GM12874 (cell line): ENCODE measurements around the gene CLDN5.

Experiments
- TF ChIP-seq, protein P1 (sequence below): IDR thresholded peaks from 2 replicates; pipeline ENCODE4 v1.5.1; 2011; ENCODE audit warnings: low read depth, mild to moderate bottlenecking, control low read depth, low read length, moderate library complexity; ENCODE audit not compliant: insufficient read depth

Gene CLDN5

DNA sequence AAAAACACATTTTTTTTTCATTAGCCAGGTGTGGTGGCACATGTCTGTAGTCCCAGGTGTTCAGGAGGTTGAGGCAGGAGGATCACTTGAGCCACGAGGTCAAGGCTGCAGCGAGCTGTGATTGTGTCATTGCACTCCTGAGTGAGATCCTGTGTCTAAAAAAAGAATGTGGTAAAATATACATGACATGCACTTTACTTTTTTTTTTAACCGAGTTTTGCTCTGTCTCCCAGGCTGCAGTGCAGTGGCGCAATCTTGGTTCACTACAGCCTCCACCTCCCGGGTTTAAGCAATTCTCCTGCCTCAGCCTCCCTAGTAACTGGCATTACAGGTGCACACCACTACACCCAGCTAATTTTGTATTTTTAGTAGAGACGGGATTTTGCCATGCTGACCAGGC lies 22.5 kb upstream of the CLDN5 start:
- TF ChIP-seq, protein P1, sequence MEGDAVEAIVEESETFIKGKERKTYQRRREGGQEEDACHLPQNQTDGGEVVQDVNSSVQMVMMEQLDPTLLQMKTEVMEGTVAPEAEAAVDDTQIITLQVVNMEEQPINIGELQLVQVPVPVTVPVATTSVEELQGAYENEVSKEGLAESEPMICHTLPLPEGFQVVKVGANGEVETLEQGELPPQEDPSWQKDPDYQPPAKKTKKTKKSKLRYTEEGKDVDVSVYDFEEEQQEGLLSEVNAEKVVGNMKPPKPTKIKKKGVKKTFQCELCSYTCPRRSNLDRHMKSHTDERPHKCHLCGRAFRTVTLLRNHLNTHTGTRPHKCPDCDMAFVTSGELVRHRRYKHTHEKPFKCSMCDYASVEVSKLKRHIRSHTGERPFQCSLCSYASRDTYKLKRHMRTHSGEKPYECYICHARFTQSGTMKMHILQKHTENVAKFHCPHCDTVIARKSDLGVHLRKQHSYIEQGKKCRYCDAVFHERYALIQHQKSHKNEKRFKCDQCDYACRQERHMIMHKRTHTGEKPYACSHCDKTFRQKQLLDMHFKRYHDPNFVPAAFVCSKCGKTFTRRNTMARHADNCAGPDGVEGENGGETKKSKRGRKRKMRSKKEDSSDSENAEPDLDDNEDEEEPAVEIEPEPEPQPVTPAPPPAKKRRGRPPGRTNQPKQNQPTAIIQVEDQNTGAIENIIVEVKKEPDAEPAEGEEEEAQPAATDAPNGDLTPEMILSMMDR = no peak

DNA sequence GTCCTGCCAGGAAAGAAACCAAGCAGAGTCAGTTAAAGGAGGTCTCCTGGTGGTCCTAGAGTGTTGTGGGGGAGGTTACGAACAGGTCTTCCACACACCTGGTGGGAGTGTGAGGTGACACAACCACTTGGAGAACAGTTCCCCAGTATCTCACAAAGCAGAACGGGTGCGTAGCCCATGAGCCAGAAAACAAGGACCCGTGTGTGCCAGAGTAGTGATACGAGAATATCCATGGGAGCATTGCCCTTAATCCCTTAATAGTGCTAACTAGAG lies 21.7 kb upstream of the CLDN5 start:
- TF ChIP-seq, protein P1 = no peak

DNA sequence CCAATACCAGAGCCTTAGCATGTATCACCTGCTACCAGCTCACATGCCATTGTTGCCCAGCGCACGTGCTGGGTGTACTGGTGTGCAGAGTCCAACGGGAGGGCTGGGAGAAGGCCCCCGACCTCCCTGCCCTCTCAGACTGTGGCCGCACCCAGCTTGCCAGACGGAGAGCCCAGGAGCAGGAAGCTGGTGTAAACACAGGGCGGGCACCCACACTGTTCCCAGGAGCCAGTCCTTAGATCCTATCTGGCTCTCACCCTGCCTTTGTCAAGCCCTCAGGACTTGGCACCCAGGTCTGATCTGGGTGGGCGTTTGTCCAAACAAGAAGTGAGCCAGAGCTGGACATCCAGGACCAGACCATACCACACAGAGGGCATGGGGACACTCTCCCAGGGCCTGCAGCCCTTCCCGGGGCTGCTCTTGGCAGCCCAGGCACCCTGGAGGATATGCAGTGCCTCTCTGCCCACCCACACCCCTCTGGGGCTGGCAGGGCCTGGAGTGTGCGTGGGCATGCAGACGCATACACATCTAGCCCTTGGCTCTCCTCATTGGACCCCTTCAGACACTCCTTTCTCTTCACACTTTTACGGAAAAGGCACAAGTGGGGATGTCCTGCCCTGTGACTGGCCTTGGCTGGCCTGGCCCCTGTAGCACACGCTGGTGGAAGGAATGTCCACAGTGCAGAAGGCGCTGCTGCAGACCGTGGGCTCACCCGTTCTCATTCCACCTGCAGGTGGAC lies 19.9 kb upstream of the CLDN5 start:
- TF ChIP-seq, protein P1 = no peak

DNA sequence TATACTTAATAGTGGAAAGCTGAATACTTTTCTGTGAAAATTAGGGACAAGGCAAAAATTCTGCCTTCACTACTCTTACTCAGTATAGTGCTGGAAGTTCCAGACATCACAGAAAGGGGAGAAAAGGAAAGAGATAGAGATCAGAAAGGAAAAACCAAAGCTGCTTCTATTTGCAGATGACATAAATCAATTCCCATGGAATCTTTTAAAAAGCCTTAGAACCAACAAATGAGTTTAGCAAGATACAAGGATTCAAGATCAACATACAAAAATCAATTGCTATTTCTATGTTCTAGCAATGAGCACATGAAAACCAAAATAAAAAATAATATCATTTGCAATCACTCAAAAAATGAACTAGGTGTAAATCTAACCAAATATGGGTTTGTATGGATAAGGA lies 16.2 kb upstream of the CLDN5 start:
- TF ChIP-seq, protein P1 = no peak

DNA sequence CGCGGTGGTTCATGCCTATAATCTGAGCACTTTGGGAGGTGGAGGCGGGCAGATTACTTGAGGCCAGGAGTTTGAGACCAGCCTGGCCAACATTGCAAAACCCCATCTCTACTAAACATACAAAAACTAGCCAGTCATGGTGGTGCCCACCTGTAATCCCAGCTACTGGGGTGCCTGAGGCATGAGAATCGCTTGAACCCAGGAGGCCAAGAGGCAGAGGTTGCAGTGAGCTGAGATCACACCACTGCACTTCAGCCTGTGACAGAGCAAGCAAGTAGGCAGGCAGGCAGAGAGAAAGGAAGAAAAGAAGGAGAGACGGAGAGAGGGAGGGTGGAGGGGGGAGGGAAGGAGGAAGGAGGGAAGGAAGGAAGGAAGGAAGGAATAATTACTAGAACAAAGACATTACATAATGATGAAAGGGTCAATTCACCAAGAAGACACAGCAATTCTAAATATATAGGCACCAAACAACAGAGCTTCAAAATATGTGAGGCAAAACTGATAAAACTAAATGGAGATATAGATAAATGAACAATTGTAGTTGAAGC lies 13.8 kb upstream of the CLDN5 start:
- TF ChIP-seq, protein P1 = no peak

DNA sequence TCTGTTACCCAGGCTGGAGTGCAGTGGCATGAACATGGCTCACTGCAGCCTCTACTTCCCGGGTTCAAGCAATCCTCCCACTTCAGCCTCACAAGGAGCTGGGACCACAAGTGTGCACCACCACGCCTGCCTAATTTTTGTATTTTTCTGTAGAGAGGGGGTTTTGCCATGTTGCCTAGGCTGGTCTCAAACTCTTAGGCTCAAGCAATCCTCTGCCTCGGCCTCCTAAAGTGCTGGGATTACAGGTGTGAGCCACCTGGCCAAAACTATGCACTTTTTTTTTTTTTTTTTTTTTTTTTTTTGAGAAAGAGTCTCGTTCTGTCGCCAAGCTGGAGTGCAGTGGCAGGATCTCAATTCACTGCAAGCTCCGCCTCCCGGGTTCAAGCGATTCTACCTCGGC lies 12.4 kb upstream of the CLDN5 start:
- TF ChIP-seq, protein P1 = no peak

DNA sequence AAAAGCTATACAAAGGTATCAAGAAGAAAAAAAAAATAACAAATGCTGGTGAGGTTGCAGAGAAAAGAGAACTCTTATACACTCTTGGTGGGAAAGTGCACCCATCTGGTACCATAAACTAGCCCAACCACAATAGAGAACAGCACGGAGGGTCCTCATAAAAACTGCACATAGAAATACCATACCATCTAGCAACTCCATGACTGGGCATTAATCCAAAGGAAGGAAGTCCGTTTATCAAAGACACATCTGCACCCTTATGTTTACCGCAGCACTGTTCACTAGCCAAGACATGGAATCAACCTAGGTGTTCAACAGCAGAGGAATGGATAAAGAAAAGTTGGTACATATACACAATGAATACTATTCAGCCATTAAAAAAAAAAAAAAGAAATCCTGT lies 10.8 kb upstream of the CLDN5 start:
- TF ChIP-seq, protein P1 = no peak
